K562 (cell line): ENCODE data around the gene HYI.

ENCODE experiments used
- SIN3B ChIP-seq: fragments of 450-650 bp; IDR thresholded peaks from 2 replicates; pipeline ENCODE4 v1.6.1; 2017; ENCODE audit warnings: low read depth, mild to moderate bottlenecking, moderate library complexity
- TF ChIP-seq, protein P1 (sequence below), 3 experiments: IDR thresholded peaks in 2 of 3; conservative IDR thresholded peaks in 1 of 3; 2 replicates each; pipeline ENCODE4 v1.5.1; 2011 to 2012; ENCODE audit warnings: low read length in 3 of 3, mild to moderate bottlenecking in 3 of 3, control low read depth in 2 of 3, improper control_type of control experiment in 1 of 3, inconsistent platforms in 1 of 3, low read depth in 1 of 3, mixed read lengths in 1 of 3, moderate library complexity in 1 of 3; ENCODE audit not compliant: insufficient read depth in 2 of 3

- no peak for TF ChIP-seq SIN3B
- TF ChIP-seq, protein P1, sequence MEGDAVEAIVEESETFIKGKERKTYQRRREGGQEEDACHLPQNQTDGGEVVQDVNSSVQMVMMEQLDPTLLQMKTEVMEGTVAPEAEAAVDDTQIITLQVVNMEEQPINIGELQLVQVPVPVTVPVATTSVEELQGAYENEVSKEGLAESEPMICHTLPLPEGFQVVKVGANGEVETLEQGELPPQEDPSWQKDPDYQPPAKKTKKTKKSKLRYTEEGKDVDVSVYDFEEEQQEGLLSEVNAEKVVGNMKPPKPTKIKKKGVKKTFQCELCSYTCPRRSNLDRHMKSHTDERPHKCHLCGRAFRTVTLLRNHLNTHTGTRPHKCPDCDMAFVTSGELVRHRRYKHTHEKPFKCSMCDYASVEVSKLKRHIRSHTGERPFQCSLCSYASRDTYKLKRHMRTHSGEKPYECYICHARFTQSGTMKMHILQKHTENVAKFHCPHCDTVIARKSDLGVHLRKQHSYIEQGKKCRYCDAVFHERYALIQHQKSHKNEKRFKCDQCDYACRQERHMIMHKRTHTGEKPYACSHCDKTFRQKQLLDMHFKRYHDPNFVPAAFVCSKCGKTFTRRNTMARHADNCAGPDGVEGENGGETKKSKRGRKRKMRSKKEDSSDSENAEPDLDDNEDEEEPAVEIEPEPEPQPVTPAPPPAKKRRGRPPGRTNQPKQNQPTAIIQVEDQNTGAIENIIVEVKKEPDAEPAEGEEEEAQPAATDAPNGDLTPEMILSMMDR (IDR thresholded peaks at IDR 0.05 in 2 of 3, conservative IDR thresholded peaks at IDR 0.05 in 1 of 3; ENCODE audit: insufficient read depth in 2 of 3, low read depth in 1 of 3, low read length in 3 of 3): no peak
Observed at GRCh38 chr1:43469932-43470331, 16.2 kb upstream of the HYI start.
